Spleen (tissue), 7 donors: Measurements from ENCODE around the gene CCKAR.

ENCODE experiments used
- POLR2A ChIP-seq, 3 donors: fragments of 450-650 bp; IDR thresholded peaks; one replicate each; pipeline ENCODE4 v1.5.1; 2017; ENCODE audit warnings: antibody characterized with exemption in 3 of 3, mild to moderate bottlenecking in 1 of 3
- POLR2AphosphoS5 ChIP-seq, 3 donors: sonication (generic); formaldehyde crosslinking; IDR thresholded peaks; one replicate each; pipeline ENCODE4 v1.5.1; 2017; ENCODE audit warnings: antibody characterized with exemption in 3 of 3
- TF ChIP-seq, protein P1 (sequence below), 11 experiments: fragments of 200-600 bp in 7 of 11; fragments of 450-650 bp in 4 of 11; sonication (generic) in 4 of 11; IDR thresholded peaks in 8 of 11; conservative IDR thresholded peaks in 3 of 11; 1 replicate in 7 of 11; 2 replicates in 4 of 11; pipeline versions ENCODE4 v1.4.0 to v1.8.0; 2016 to 2021; ENCODE audit warnings: antibody characterized with exemption in 11 of 11, inconsistent platforms in 4 of 11, mild to moderate bottlenecking in 1 of 11
- donor health status: DM: no; HTN: no; CAD: no; lungs with moderate emphysema.
- donor health status: DM: no; HTN: no; CAD: no.
- donor health status: DM: no; HTN: no; CAD: no.

DNA sequence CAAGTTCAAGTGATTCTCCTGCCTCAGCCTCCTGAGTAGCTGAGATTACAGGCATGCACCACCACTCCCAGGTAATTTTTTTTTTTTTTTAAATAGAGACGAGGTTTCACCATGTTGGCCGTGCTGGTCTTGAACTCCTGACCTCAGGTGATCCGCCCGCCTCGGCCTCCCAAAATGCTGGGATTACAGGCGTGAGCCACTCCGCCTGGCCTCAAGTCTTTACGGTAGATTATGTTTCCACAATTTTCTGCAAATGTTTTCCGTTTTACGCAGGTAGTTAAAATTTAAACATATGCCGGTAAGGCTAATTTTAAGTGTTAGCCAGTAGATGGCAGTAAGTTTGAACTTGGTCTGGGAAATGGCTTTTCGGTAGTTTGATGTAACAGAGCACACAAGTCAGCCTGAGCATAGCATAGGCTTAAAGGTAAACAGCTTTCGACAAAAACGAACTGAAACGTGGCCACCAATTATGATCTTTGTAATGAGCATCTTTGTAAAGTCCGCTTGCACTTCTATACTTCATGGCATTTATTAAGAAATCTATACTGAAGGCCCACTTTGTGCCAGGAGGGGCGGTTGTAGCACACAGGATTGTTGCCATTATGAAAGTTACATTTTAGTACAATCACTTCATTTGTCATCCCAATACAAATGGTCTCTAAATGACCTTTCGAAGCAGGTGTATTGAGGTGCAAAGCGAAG lies 31.1 kb downstream of the CCKAR start:
- TF ChIP-seq, protein P1, sequence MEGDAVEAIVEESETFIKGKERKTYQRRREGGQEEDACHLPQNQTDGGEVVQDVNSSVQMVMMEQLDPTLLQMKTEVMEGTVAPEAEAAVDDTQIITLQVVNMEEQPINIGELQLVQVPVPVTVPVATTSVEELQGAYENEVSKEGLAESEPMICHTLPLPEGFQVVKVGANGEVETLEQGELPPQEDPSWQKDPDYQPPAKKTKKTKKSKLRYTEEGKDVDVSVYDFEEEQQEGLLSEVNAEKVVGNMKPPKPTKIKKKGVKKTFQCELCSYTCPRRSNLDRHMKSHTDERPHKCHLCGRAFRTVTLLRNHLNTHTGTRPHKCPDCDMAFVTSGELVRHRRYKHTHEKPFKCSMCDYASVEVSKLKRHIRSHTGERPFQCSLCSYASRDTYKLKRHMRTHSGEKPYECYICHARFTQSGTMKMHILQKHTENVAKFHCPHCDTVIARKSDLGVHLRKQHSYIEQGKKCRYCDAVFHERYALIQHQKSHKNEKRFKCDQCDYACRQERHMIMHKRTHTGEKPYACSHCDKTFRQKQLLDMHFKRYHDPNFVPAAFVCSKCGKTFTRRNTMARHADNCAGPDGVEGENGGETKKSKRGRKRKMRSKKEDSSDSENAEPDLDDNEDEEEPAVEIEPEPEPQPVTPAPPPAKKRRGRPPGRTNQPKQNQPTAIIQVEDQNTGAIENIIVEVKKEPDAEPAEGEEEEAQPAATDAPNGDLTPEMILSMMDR (IDR thresholded peaks at IDR 0.05 in 8 of 11, conservative IDR thresholded peaks at IDR 0.05 in 3 of 11): peak in 8 of 11 experiments; percentile 34 to 64 (median 55)
- TF ChIP-seq POLR2A (IDR thresholded peaks at IDR 0.05) (no peak), POLR2AphosphoS5 (IDR thresholded peaks at IDR 0.05) (no peak)
